HepG2 (cell line): ENCODE results near the gene CPM. TPM values are rescaled to one million over a fixed set of nuclear protein-coding genes. Genes with fewer than 3 reads are reported as not detected.

Experiments used
- ATAC-seq: fragments of 200-7000 bp; cut with Tn5 transposase; 3 replicates; pipeline ENCODE4 v1.9.1; 2020; ENCODE audit warnings: mild to moderate bottlenecking, moderate library complexity
- BruUV-seq: library from RNA; stranded (reverse); fragments of 400-500 nt; replicated peaks from 2 replicates; lab custom pipeline; 2021; lab: Mats Ljungman, UMichigan
- CTCF ChIA-PET: fragments of 300-600 bp; formaldehyde crosslinking; extraction: SDS; loops from one replicate; lab custom pipeline; 2021; ENCODE audit warnings: low total read pairs, inconsistent platforms, low intra/inter-chr PET ratio; lab: Yijun Ruan, JAX
- POLR2A ChIA-PET: fragments of 350-600 bp; sonication (Branson Sonifier 250); formaldehyde crosslinking; loops from one replicate; lab custom pipeline; 2020; ENCODE audit warnings: antibody characterized with exemption, inconsistent platforms; lab: Yijun Ruan, JAX
- DNase-seq: peaks from one replicate; pipeline ENCODE4 v3.0.0-alpha.2; 2015; ENCODE audit warnings: low spot score
- FAIRE-seq: peaks from 3 replicates; lab custom pipeline; 2011; peaks lifted over from hg19 to GRCh38; lab: Jason Lieb, UNC
- H2AFZ ChIP-seq: one replicate; pipeline ENCODE4 v1.6.1; 2011; ENCODE audit warnings: low read length, inconsistent platforms
- H3K27ac ChIP-seq: fragments of 300-600 bp; 3 replicates; pipeline ENCODE4 v1.8.0; 2011; ENCODE audit warnings: mixed run types, mild to moderate bottlenecking, mixed read lengths, low read length, inconsistent platforms; ENCODE audit not compliant: insufficient read depth; ENCODE audit errors: extremely low read length
- H3K27me3 ChIP-seq, 2 experiments: fragments of 200-600 bp in 1 of 2; 2 replicates in 1 of 2; 3 replicates in 1 of 2; pipeline versions ENCODE4 v1.6.0 to v1.8.0; 2011; ENCODE audit warnings: low read length in 2 of 2, mild to moderate bottlenecking in 2 of 2, moderate library complexity in 2 of 2, inconsistent platforms in 1 of 2; ENCODE audit not compliant: insufficient read depth in 2 of 2, control insufficient read depth in 1 of 2
- H3K36me3 ChIP-seq, 2 experiments: fragments of 200-600 bp in 1 of 2; replicated peaks in 1 of 2; 2 replicates in 1 of 2; 3 replicates in 1 of 2; pipeline versions ENCODE4 v1.5.1 to v1.8.0; 2011; ENCODE audit warnings: low read length in 2 of 2, inconsistent platforms in 1 of 2; ENCODE audit not compliant: insufficient read depth in 2 of 2, control insufficient read depth in 1 of 2
- H3K4me1 ChIP-seq: 2 replicates; pipeline ENCODE4 v1.5.1; 2012; ENCODE audit warnings: low read length, inconsistent platforms; ENCODE audit not compliant: insufficient read depth
- H3K4me2 ChIP-seq: 2 replicates; pipeline ENCODE4 v1.6.0; 2011; ENCODE audit warnings: low read depth, low read length, inconsistent platforms
- H3K4me3 ChIP-seq, 3 experiments: fragments of 200-600 bp in 1 of 3; sonication (generic), shearing (Covaris generic) in 1 of 3; replicated peaks in 1 of 3; 2 replicates each; pipeline ENCODE4 v1.5.1; 2011 to 2016; ENCODE audit warnings: low read length in 3 of 3, inconsistent platforms in 2 of 3, low read depth in 2 of 3, mild to moderate bottlenecking in 2 of 3, control low read depth in 1 of 3, mixed read lengths in 1 of 3; ENCODE audit not compliant: insufficient read depth in 1 of 3
- H3K79me2 ChIP-seq: one replicate; pipeline ENCODE4 v1.6.1; 2011; ENCODE audit warnings: low read length, inconsistent platforms; ENCODE audit not compliant: insufficient read depth
- H3K9ac ChIP-seq: 2 replicates; pipeline ENCODE4 v1.6.0; 2011; ENCODE audit warnings: mild to moderate bottlenecking, low read depth, low read length, inconsistent platforms; ENCODE audit not compliant: insufficient read depth
- H3K9me3 ChIP-seq: 2 replicates; pipeline ENCODE4 v1.5.1; 2012; ENCODE audit warnings: mild to moderate bottlenecking, low read length
- H4K20me1 ChIP-seq: 2 replicates; pipeline ENCODE4 v1.6.0; 2011; ENCODE audit warnings: inconsistent platforms, mild to moderate bottlenecking, low read length, moderate library complexity; ENCODE audit not compliant: insufficient read depth
- AKAP8 ChIP-seq: sonication (generic); formaldehyde crosslinking; IDR thresholded peaks from 2 replicates; pipeline ENCODE4 v1.5.1; 2020; ENCODE audit warnings: mild to moderate bottlenecking, missing genetic modification reagents
- NR2C2 ChIP-seq: sonication (generic); formaldehyde crosslinking; IDR thresholded peaks from 2 replicates; pipeline ENCODE4 v1.4.0; 2020; ENCODE audit warnings: missing genetic modification reagents, mild to moderate bottlenecking, moderate library complexity, borderline replicate concordance
- ZBTB38 ChIP-seq: sonication (generic); formaldehyde crosslinking; IDR thresholded peaks from 2 replicates; pipeline ENCODE4 v1.5.1; 2020; ENCODE audit warnings: mild to moderate bottlenecking, missing genetic modification reagents
- WGBS: methylation state at CpG from one replicate; pipeline ENCODE4 v1.1.6; 2017; ENCODE audit warnings: low lambda C conversion rate; 5-methylcytosine and 5-hydroxymethylcytosine counted together
- in situ Hi-C: cut with HindIII; loops from 2 replicates; pipeline ENCODE4 v1.10.0; 2017; ENCODE audit warnings: low pct_unique_long_range_greater_than_20kb; ENCODE audit not compliant: extremely low pct_ligation_motif_present
- intact Hi-C: fragments of 100-400 bp; cut with micrococcal nuclease; formaldehyde crosslinking; loops from one replicate; pipeline ENCODE4 v1.10.0; 2022; ENCODE audit not compliant: unreplicated experiment
- polyA plus RNA-seq, 8 experiments: library from polyadenylated mRNA; depleted of rRNA in 3 of 8; stranded (reverse) in 7 of 8; unstranded in 1 of 8; fragments of >200 nt; fragmentation: Illumina TruSeq in 4 of 8; extraction: Trizol in 4 of 8; gene quantifications; 2 replicates each; pipeline versions ENCODE4 v1.2.1 to v1.2.3, GENCODE V29; 2011 to 2016; ENCODE audit warnings: low read depth in 4 of 8, missing spikeins in 1 of 8, mixed read lengths in 1 of 8; ENCODE audit not compliant: insufficient read depth in 1 of 8
- total RNA-seq, 5 experiments: library from RNA; depleted of rRNA; stranded (reverse); fragments of >200 nt; fragmentation: Illumina TruSeq; extraction: Trizol; gene quantifications; 2 replicates each; pipeline ENCODE4 v1.2.3, GENCODE V29; 2016; ENCODE audit warnings: low read depth in 1 of 5
- TF ChIP-seq, protein P1 (sequence below): sonication (generic); formaldehyde crosslinking; IDR thresholded peaks from 2 replicates; pipeline ENCODE4 v1.9.0; 2022; ENCODE audit warnings: low read depth, missing genetic modification reagents

The CPM gene
- total and polyA plus RNA-seq, 2 of the 13 experiments (the other 11 are each of a cell fraction or from before 2014, with no cell fraction given), result not detected

DNA sequence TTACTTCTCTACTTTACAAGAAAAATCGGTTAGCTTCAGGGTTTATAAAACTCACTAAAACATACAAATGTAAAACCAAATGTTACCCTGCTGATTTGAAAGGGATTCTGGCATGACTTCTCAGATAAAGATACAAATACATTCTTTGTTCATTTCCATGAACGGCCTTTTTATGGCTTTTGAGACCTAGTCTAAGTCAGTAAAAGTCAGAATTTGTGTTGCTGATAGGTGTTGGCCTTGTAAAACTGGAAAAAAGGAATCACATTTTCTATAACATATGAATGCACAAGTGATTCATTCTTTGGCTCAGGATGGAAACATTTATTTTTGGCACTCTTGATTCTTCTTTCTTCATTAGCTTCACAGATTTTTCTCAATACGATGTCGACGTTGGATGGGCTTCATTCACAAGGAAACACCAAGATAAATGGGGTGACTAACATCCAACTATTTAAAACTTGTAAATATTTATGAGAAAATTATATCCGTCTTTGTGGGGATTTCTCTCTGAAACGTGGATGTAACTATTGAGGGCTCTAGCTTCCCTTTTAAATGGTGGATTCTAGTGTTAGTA, 27.0 kb upstream of the CPM start (continued):
- TF ChIP-seq, protein P1, sequence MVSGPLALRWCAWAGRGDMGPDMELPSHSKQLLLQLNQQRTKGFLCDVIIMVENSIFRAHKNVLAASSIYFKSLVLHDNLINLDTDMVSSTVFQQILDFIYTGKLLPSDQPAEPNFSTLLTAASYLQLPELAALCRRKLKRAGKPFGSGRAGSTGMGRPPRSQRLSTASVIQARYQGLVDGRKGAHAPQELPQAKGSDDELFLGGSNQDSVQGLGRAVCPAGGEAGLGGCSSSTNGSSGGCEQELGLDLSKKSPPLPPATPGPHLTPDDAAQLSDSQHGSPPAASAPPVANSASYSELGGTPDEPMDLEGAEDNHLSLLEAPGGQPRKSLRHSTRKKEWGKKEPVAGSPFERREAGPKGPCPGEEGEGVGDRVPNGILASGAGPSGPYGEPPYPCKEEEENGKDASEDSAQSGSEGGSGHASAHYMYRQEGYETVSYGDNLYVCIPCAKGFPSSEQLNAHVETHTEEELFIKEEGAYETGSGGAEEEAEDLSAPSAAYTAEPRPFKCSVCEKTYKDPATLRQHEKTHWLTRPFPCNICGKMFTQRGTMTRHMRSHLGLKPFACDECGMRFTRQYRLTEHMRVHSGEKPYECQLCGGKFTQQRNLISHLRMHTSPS (CRISPR knock-in tag), result no peak
- TF ChIP-seq NR2C2 (CRISPR knock-in tag), result no peak

DNA sequence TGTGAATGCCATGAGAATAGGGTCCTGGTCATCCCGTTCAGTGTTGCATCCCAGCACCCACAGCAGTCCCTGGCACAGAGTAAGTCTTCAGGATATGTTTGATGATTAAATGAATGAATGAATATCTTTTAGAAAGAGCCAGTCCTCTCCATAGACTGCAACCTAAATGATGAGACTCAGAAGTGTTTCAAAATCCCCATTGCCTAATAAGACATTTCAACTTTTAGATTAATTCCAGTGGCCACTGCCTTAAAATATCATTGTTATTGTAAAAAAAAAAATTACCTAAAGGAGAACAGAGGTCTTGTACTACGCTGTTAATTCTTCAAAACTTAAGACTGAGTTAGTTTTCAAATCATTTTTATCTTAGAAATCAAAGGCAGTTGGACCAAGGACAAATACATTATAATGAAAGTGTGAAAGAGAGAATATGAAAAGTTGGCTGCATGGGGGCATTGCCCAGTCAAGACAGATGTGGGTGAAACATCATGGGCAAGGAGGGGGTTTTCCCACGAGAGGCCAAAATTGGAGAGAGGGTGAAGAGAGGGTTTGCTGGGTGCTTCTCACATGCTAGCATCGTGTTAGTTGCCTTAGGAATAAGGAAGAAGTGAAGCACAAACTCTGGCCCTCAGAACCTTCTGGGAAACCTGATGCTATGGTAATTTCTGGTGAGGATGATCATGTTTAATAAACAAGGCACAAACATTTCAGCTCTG, 26.3 kb upstream of the CPM start:
- no peak for FAIRE-seq
- 10% methylated on average over 4 of the region's 4 CpGs for WGBS
- no peaks in the 10 kb centered on the region for H3K36me3 ChIP-seq
- no peak for DNase-seq
- no peak overlapping the region for H3K4me2 ChIP-seq
- H3K27ac ChIP-seq, result no peak overlapping the region
- no peaks in the 10 kb centered on the region for H3K4me1 ChIP-seq
- no TSS peak for BruUV-seq
- no peaks in the 10 kb centered on the region for H3K9me3 ChIP-seq
- no peak overlapping the region for H3K9ac ChIP-seq
- no peaks in the 10 kb centered on the region for H4K20me1 ChIP-seq
- TF ChIP-seq AKAP8 (CRISPR knock-in tag), result no peak
- TF ChIP-seq ZBTB38, result no peak
- TF ChIP-seq, all 625 proteins: peak for 0
- Histone ChIP-seq H3K27me3 (no peaks in the 10 kb centered on the region; a peak in 2 of 5 replicates), H3K79me2 (no peaks in the 10 kb centered on the region), H3K4me3 (no peak overlapping the region), H2AFZ (no peak overlapping the region)
- in situ Hi-C loops (no loop called here), intact Hi-C loops (no loop called here)
- ChIA-PET POLR2A (no interaction called here), CTCF (no interaction called here)
- no peak for ATAC-seq
